IMR-90 (cell line): ENCODE measurements around the gene LHFPL6. TPM values are rescaled to one million over a fixed set of nuclear protein-coding genes. Genes with fewer than 3 reads are reported as not detected.

Source experiments
- ATAC-seq: fragments of 200-7000 bp; cut with Tn5 transposase; 2 replicates; pipeline ENCODE4 v1.9.1; 2020; ENCODE audit warnings: low read depth, mild to moderate bottlenecking, moderate library complexity
- BruUV-seq: library from RNA; stranded (reverse); fragments of 400-500 nt; replicated peaks from 2 replicates; lab custom pipeline; 2021; lab: Mats Ljungman, UMichigan
- CTCF ChIA-PET: fragments of 300-600 bp; formaldehyde crosslinking; extraction: SDS; loops from one replicate; lab custom pipeline; 2021; ENCODE audit warnings: antibody characterized with exemption; lab: Yijun Ruan, JAX
- POLR2A ChIA-PET: fragments of 300-600 bp; sonication (Branson Sonifier 250); formaldehyde crosslinking; loops from one replicate; lab custom pipeline; 2022; ENCODE audit warnings: antibody characterized with exemption; ENCODE audit not compliant: unreplicated experiment; lab: Charles Lee
- DNase-seq: peaks from one replicate; pipeline ENCODE4 v3.0.0; 2013
- H2AFZ ChIP-seq: replicated peaks from 2 replicates; pipeline ENCODE3; 2013; ENCODE audit warnings: low read length, mild to moderate bottlenecking; ENCODE audit not compliant: poor library complexity
- H2AK5ac ChIP-seq: 2 replicates; pipeline ENCODE4 v1.6.1; 2013; ENCODE audit warnings: low read depth, low read length, inconsistent platforms
- H2AK9ac ChIP-seq: replicated peaks from 2 replicates; pipeline ENCODE3; 2013; ENCODE audit warnings: mild to moderate bottlenecking, low read depth, low read length, moderate library complexity; ENCODE audit not compliant: poor library complexity
- H2BK120ac ChIP-seq: 2 replicates; pipeline ENCODE4 v1.6.1; 2013; ENCODE audit warnings: low read depth, low read length, inconsistent platforms
- H2BK15ac ChIP-seq: 3 replicates; pipeline ENCODE4 v1.6.1; 2013; ENCODE audit warnings: low read depth, low read length, inconsistent platforms
- H2BK20ac ChIP-seq: 2 replicates; pipeline ENCODE4 v1.6.1; 2013; ENCODE audit warnings: low read depth, mild to moderate bottlenecking, inconsistent platforms, low read length, moderate library complexity
- H2BK5ac ChIP-seq: 2 replicates; pipeline ENCODE4 v1.6.1; 2013; ENCODE audit warnings: mild to moderate bottlenecking, low read depth, low read length, inconsistent platforms; ENCODE audit not compliant: poor library complexity, severe bottlenecking
- H3K14ac ChIP-seq: replicated peaks from 2 replicates; pipeline ENCODE4 v1.6.1; 2013; ENCODE audit warnings: low read depth, low read length, inconsistent platforms
- H3K18ac ChIP-seq: 2 replicates; pipeline ENCODE4 v1.6.1; 2013; ENCODE audit warnings: low read depth, low read length, control low read depth
- H3K23ac ChIP-seq: 2 replicates; pipeline ENCODE4 v1.6.1; 2013; ENCODE audit warnings: low read depth, low read length, inconsistent platforms
- H3K27ac ChIP-seq: 2 replicates; pipeline ENCODE4 v1.5.1; 2013; ENCODE audit warnings: mild to moderate bottlenecking, control low read depth, low read length; ENCODE audit not compliant: insufficient read depth
- H3K27me3 ChIP-seq: 2 replicates; pipeline ENCODE4 v1.6.1; 2013; ENCODE audit warnings: low read length; ENCODE audit not compliant: control insufficient read depth, insufficient read depth
- H3K36me3 ChIP-seq: 2 replicates; pipeline ENCODE4 v1.6.1; 2013; ENCODE audit warnings: low read length, mixed read lengths; ENCODE audit not compliant: control insufficient read depth, insufficient read depth
- H3K4ac ChIP-seq: 2 replicates; pipeline ENCODE4 v1.6.1; 2013; ENCODE audit warnings: low read depth, low read length, inconsistent platforms
- H3K4me1 ChIP-seq: 2 replicates; pipeline ENCODE4 v1.6.1; 2013; ENCODE audit warnings: low read length, mixed read lengths; ENCODE audit not compliant: control insufficient read depth, insufficient read depth
- H3K4me2 ChIP-seq: 2 replicates; pipeline ENCODE4 v1.6.1; 2013; ENCODE audit warnings: low read depth, mild to moderate bottlenecking, control low read depth, low read length, moderate library complexity
- H3K4me3 ChIP-seq: 2 replicates; pipeline ENCODE4 v1.5.1; 2013; ENCODE audit warnings: low read depth, mild to moderate bottlenecking, control low read depth, low read length, moderate library complexity; ENCODE audit not compliant: insufficient read depth
- H3K56ac ChIP-seq: 2 replicates; pipeline ENCODE4 v1.6.1; 2013; ENCODE audit warnings: low read length, inconsistent platforms; ENCODE audit not compliant: insufficient read depth; ENCODE audit errors: extremely low read depth
- H3K79me1 ChIP-seq, 2 experiments: 2 replicates each; pipeline ENCODE4 v1.6.1; 2013; ENCODE audit warnings: low read length in 2 of 2, inconsistent platforms in 1 of 2, low read depth in 1 of 2
- H3K9ac ChIP-seq: 2 replicates; pipeline ENCODE4 v1.6.1; 2013; ENCODE audit warnings: low read depth, low read length, control low read depth
- H3K9me1 ChIP-seq: 2 replicates; pipeline ENCODE4 v1.6.1; 2013; ENCODE audit warnings: low read length, inconsistent platforms; ENCODE audit not compliant: insufficient read depth
- H3K9me3 ChIP-seq: 2 replicates; pipeline ENCODE4 v1.6.1; 2013; ENCODE audit warnings: low read length; ENCODE audit not compliant: control insufficient read depth, insufficient read depth
- H4K20me1 ChIP-seq: 2 replicates; pipeline ENCODE4 v1.6.1; 2013; ENCODE audit warnings: low read length, inconsistent platforms; ENCODE audit not compliant: insufficient read depth
- H4K5ac ChIP-seq: 2 replicates; pipeline ENCODE4 v1.6.1; 2013; ENCODE audit warnings: mild to moderate bottlenecking, low read depth, low read length, control low read depth
- H4K8ac ChIP-seq, 2 experiments: 2 replicates each; pipeline ENCODE4 v1.6.1; 2013; ENCODE audit warnings: low read depth in 2 of 2, low read length in 2 of 2, control low read depth in 1 of 2, inconsistent platforms in 1 of 2
- H4K91ac ChIP-seq: 2 replicates; pipeline ENCODE4 v1.6.1; 2013; ENCODE audit warnings: low read depth, low read length, inconsistent platforms; ENCODE audit not compliant: insufficient read depth
- CTCF ChIP-seq: conservative IDR thresholded peaks from 2 replicates; pipeline ENCODE4 v1.5.1; 2012; ENCODE audit warnings: mild to moderate bottlenecking, low read depth, low read length, improper control_type of control experiment
- RFX5 ChIP-seq: IDR thresholded peaks from 2 replicates; pipeline ENCODE4 v1.8.0; 2012; ENCODE audit warnings: low read depth, mild to moderate bottlenecking, low read length, moderate library complexity
- WGBS, 2 experiments: methylation state at CpG; one replicate each; pipeline versions ENCODE4 v1.1.5 to v1.1.7; 2013; ENCODE audit warnings: missing lambda C conversion rate in 2 of 2; ENCODE audit not compliant: insufficient read length in 1 of 2; ENCODE audit errors: extremely low coverage in 2 of 2; 5-methylcytosine and 5-hydroxymethylcytosine counted together
- dilution Hi-C: fragments of 300-500 bp; cut with HindIII; formaldehyde crosslinking; loops from one replicate; pipeline ENCODE4 v1.14.3; 2018; ENCODE audit warnings: low sequenced_read_pairs; ENCODE audit not compliant: unreplicated experiment
- in situ Hi-C: fragments of 300-500 bp; cut with MboI; formaldehyde crosslinking; loops from 3 replicates; pipeline ENCODE4 v1.14.3; 2019; ENCODE audit warnings: low sequenced_read_pairs, inconsistent platforms, mixed read lengths
- intact Hi-C: fragments of 100-400 bp; cut with micrococcal nuclease; formaldehyde crosslinking; loops from 2 replicates; pipeline ENCODE4 v1.10.0; 2022
- polyA plus RNA-seq, 3 experiments: library from polyadenylated mRNA; depleted of rRNA; stranded (reverse); fragments of >200 nt; gene quantifications; 2 replicates each; pipeline ENCODE4 v1.2.3, GENCODE V29; 2012; ENCODE audit warnings: low replicate concordance in 1 of 3
- total RNA-seq: library from RNA; depleted of rRNA; stranded (reverse); fragments of >200 nt; gene quantifications from 2 replicates; pipeline ENCODE4 v1.2.3, GENCODE V29; 2012

The LHFPL6 gene
- total and polyA plus RNA-seq, 2 of the 4 experiments (the other 2 are of a cell fraction), result 24.7 to 36.1 TPM

- no peak overlapping the region for H3K14ac ChIP-seq
- H4K8ac ChIP-seq, result no peak overlapping the region
- H2AK5ac ChIP-seq, result no peak overlapping the region
- no peak overlapping the region for H3K23ac ChIP-seq
- ChIA-PET POLR2A (no interaction called here), CTCF (interaction anchor here (0.7 to 1.4 kb wide), 3 partner anchors 148 to 199 kb away, joined by 3 to 5 read pairs (median 4); no protein-coding TSS in a partner anchor)
- H3K79me1 ChIP-seq, result peaks cover 0 to 6% of the 10 kb centered on the region in 2 experiments; a peak in 1 of 4 replicates
- dilution Hi-C loops, result no loop called here
- H3K27me3 ChIP-seq, result no peaks in the 10 kb centered on the region
- intact Hi-C loops, result loop anchor here (10.0 kb wide), 1 partner anchor 382 kb away; the partner anchor contains the start of genes NHLRC3 and PROSER1
- H4K20me1 ChIP-seq, result no peaks in the 10 kb centered on the region
- no CpG with 5 or more reads among the region's 5 CpGs for WGBS, 2 experiments
- H2BK15ac ChIP-seq, result no peak overlapping the region
- H2BK120ac ChIP-seq, result peak overlapping the region; percentile 20
- peak overlapping the region; percentile 57 for H2AK9ac ChIP-seq
- H3K4ac ChIP-seq, result peak overlapping the region; percentile 25
- TF ChIP-seq RFX5 (no peak), CTCF (peak; percentile 22; the same call in 1 of the 2 replicates)
- no peak overlapping the region for H3K18ac ChIP-seq
- H2BK5ac ChIP-seq, result no peak overlapping the region
- no peaks in the 10 kb centered on the region for H3K36me3 ChIP-seq
- no peak overlapping the region for H4K5ac ChIP-seq
- H3K56ac ChIP-seq, result no peak overlapping the region
- H3K9me1 ChIP-seq, result no peaks in the 10 kb centered on the region
- H3K4me1 ChIP-seq, result no peaks in the 10 kb centered on the region; the same call in 1 of the 2 replicates
- DNase-seq (no peak), ATAC-seq (peak; percentile 64; the same call in 1 of the 2 replicates)
- in situ Hi-C loops, result loop anchor here (10.0 kb wide), 1 partner anchor 188 kb away; the partner anchor contains the start of gene LHFPL6
- no peaks in the 10 kb centered on the region for H3K9me3 ChIP-seq
- H2BK20ac ChIP-seq, result no peak overlapping the region; the same call in 1 of the 2 replicates
- H3K27ac ChIP-seq, result no peak overlapping the region
- no TSS peak for BruUV-seq
- H3K9ac ChIP-seq, result no peak overlapping the region
- H3K4me2 ChIP-seq, result peak overlapping the region; percentile 50; the same call in 1 of the 2 replicates
- no peak overlapping the region for H2AFZ ChIP-seq
- H4K91ac ChIP-seq, result no peak overlapping the region; the same call in 1 of the 2 replicates
- H3K4me3 ChIP-seq, result no peak overlapping the region
Observed at GRCh38 chr13:39417131-39417530, 185.9 kb downstream of the LHFPL6 start.
